Eye (tissue), 1 donor: Measurements from ENCODE around the gene POU2AF2.
"Not testable (repeated sequence)": the region's sequence is repeated elsewhere in the genome, so short reads cannot be mapped to it uniquely, and the experiment has no call there.

Experiments
- DNase-seq: peaks from one replicate; pipeline ENCODE4 v3.0.0-alpha.2; 2015

The POU2AF2 gene

GRCh38 chr11:111305162-111305802 lies 59.8 kb downstream of the POU2AF2 start:
- no peak for DNase-seq

- DNase-seq = no peak
These were observed 60.4 kb downstream of the POU2AF2 start for GRCh38 chr11:111305876-111306275.

DNA sequence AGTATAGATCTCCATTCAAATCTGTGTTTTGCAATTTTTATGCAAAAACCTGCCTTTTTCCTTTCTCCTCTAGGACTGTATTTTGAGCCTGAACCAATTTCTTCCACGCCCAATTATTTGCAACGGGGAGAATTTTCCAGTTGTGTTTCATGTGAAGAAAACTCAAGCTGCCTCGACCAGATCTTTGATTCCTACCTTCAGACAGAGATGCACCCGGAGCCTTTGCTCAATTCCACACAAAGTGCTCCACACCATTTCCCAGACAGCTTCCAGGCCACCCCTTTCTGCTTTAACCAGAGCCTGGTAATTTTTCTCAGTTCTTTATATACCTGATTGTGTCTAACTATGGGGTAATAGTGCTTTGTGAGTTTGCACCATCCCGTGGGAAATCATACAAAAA lies 60.8 kb downstream of the POU2AF2 start:
- no peak for DNase-seq

GRCh38 chr11:111307472-111308108 lies 62.1 kb downstream of the POU2AF2 start:
- DNase-seq = no peak

DNA sequence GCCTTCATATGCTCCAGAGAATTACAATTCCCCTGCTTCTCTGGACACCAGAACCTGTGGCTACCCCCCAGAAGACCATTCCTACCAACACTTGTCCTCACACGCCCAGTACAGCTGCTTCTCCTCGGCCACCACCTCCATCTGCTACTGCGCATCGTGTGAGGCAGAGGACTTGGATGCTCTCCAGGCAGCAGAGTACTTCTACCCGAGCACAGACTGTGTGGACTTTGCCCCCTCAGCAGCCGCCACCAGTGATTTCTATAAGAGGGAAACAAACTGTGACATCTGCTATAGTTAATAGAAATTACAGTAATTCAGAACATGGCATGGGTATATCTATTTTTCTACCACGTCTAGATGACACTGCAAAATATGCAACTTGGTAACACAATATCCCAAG lies 62.6 kb downstream of the POU2AF2 start:
- DNase-seq = no peak

DNA sequence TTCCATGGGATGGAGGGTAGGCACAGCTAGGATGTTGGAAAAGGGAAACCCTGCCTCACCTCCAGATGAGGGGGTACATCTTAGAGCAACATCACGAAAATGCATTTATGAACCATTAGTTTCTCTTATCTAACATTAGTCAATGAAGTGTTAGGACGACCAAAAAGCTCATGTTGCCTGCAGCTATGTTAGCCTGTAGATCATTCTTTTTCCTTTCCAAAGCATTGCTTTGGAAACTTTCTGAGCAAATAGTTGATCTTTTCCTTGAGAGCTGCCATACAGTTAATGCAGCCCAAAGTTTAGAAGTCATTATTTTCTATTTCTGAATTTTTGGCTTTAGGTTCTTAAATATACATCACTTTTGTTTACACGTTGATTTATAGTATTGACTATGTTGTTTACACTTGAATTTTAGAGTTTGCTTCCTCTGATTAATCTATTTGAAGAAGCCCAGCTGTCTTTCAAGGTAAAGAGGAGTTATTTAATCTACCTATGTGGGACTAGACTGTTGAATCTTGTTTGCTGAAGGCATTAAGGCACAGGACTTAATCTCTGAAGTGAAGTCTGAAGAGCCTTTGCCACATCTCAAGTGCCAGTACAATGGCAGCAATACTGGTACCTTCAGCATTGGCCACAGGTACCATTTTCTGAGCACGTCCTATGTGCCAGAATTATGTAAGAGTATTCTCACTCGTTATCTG lies 63.8 kb downstream of the POU2AF2 start:
- no peak for DNase-seq

GRCh38 chr11:111310088-111310487 lies 64.6 kb downstream of the POU2AF2 start:
- DNase-seq = no peak

- DNase-seq = no peak
These were observed 65.2 kb downstream of the POU2AF2 start for GRCh38 chr11:111310723-111311122.

DNA sequence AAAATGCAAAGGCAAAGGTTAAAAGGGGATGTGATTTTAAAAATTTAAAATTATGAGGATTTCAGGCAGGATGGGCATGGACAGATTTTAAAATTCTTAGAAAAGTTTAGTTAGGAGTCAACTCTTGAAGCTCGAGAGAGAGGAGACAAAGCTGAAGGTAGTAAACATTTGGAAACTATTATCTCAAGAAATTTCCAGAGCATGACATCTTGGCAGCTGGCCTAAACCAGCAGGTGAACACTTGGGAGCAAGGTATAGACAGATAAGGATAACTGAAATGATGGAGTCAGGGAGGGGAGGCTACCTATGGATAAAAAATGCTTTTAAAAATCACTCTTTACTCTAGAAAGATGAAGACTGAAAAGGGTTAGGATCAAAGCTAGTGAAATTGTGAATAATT lies 66.6 kb downstream of the POU2AF2 start:
- DNase-seq = no peak

DNA sequence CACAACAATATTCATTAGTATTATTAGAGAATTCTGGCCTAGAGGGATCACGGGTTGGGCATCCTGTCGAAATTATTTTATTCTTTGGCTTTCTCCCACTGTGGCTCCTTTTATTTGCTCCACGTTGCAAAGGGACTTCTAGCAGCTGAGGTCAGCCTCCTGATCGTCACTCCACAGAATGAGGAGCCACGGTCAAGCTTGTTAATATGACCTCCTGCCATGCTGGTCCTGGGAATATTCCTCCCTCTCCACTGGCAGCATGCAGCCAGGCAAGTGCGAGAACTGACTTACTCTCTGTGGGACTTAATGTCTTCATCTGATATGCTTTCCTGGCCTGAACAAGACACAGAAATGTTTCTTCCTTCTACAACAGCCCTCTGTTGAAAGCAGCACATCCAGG lies 73.8 kb downstream of the POU2AF2 start:
- DNase-seq = no peak

GRCh38 chr11:111320199-111320598 lies 74.7 kb downstream of the POU2AF2 start:
- DNase-seq = not testable (repeated sequence)

DNA sequence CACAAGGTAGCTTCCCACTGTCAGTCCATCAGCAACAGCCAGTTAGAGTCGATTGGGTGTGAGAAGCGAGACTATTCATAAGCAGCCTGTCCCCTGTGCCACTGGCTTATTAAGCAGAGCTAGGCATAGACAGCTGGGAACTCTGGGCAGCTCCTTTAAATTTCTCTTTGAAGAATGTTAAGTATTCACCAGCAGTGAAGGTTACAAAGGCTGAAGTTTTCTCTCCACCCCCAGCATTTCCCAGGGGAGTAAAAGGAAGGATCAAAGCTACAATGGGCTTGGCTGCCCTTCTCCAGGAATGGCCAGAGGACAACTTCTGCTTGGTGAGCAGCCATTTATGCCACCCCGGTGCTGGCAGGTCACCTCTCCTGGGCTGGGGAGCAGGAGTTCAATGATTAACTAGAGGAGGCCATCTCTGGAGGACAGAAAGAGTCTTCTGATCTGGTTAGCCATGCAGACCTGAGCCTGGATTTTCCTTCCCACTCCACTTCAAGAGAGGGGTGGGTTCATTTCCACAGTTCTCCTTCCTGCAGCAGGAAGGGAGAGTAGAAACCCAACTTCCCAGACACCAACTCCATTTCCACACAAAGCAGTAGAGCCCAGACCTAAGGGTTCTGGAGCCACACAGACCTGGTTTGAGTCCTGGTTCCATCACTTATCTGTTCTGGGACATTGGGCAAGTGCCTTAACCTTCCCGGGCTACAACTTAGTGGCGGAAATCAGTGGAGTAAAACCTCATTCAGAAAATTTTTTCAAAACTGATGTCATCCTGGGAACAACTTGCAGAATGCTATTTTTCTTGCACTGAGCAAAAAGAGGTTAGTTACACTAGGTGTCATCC lies 75.4 kb downstream of the POU2AF2 start:
- DNase-seq = no peak

DNA sequence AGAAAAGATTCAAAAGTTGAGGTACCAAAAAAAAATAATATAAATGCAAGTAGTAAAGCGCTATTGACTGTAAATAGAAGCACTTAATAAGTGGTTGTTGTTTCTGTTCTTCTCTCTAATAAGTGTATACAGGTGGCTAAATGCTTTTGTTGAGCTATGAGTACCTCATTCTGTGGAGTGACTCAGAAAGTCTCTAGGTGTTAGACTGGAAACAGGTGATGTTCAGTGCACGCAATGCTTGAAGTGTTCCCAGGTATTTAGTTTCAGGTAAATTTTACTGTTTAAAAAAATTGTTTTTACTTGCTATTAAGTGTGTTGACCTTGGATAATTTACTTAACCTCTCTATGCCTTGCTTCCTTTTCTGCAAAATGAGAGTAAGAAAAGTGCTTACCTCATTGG lies 77.0 kb downstream of the POU2AF2 start:
- DNase-seq = no peak

DNA sequence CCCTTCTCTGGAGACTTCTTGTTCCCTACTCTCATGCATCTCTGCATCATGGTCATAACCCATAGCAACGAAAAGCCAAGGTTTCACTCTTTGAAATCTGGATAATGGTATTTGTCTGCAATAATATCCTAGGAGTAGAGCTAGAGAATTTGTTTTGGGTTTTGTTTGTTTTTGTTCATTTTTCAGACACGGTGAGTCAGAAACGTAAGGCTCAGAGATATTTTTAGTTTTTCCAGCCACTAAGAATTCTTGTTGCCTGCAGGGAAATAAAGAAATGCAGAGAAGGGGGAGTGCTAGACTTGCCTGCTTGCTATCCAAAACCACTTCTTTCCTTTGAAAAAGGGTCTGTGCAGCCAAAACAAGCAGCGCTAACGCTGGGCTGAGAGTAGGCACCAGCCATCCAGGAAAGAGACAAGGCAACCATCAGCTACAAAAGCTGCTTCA lies 78.8 kb downstream of the POU2AF2 start:
- peak; percentile 41 for DNase-seq

- no peak for DNase-seq
These were observed 79.7 kb downstream of the POU2AF2 start for GRCh38 chr11:111325259-111325658.

- DNase-seq = no peak
These were observed 81.3 kb downstream of the POU2AF2 start for GRCh38 chr11:111326824-111327223.

GRCh38 chr11:111327908-111328624 lies 82.5 kb downstream of the POU2AF2 start:
- no peak for DNase-seq

- no peak for DNase-seq
These were observed 84.0 kb downstream of the POU2AF2 start for GRCh38 chr11:111329306-111330204.

DNA sequence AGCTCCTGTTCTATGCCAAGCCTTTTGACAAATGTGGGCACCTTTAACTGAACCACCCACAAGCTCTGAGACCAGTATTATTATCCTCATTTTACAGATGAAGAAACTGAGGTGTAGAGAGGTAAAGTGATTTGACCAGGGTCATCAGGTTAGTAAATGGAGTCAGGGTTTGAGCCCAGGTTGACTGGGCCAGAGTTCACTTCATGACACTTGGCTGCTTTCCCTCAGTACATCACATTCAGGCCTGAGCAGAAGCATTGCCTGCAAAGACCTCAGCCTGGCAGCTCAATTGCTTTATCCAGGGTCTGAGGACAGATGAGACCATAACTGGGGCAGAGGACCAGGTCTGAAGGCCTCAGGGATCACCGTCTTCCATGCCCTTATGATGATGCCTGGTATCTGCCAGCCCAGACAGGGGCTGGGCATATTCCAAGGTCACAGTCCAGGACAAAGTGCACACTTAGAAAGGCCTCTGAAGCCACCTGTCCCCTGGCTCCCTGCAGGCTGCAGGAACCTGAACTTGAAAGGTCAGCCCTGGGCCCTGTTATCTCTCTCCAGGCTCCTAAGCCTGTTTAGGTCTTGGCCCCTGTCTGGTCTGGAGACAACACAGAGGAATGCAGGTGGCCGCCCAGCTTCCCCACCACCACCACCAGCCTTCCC lies 84.8 kb downstream of the POU2AF2 start:
- DNase-seq = no peak

GRCh38 chr11:111331711-111332479 lies 86.4 kb downstream of the POU2AF2 start:
- no peak for DNase-seq
